ENCODE measurements around the gene AGMO. TPM values are rescaled to one million over a fixed set of nuclear protein-coding genes. Genes with fewer than 3 reads are reported as not detected.

AGMO gene
- total and polyA plus RNA-seq, 2 donors (not counting 1 experiment from before 2014, with no cell fraction given), result not detected

- H3K27me3 ChIP-seq (replicated peaks in 1 of 4; ENCODE audit: control extremely low read depth in 1 of 4, control insufficient read depth in 3 of 4, insufficient read depth in 4 of 4, low read length in 3 of 4), result no peaks in the 10 kb centered on the region
- intact Hi-C loops (cut with micrococcal nuclease), result no loop called here
- no peaks in the 10 kb centered on the region for H3K79me2 ChIP-seq (ENCODE audit: control insufficient read depth, insufficient read depth, low read length)
- no peak overlapping the region for H3K27ac ChIP-seq (ENCODE audit: low read length in 2 of 2)
- DNase-seq (no peak), ATAC-seq (ENCODE audit: low read depth) (no peak)
- CTCF ChIA-PET, result no interaction called here
- no peaks in the 10 kb centered on the region for H3K36me3 ChIP-seq (replicated peaks in 1 of 2; ENCODE audit: control extremely low read depth in 1 of 2, control insufficient read depth in 1 of 2, extremely low read depth in 1 of 2, insufficient read depth in 2 of 2, low read length in 1 of 2)
- H3K9ac ChIP-seq (ENCODE audit: low read length), result no peak overlapping the region
- H3K4me1 ChIP-seq (ENCODE audit: control insufficient read depth in 2 of 2, insufficient read depth in 2 of 2, low read length in 2 of 2), result no peaks in the 10 kb centered on the region
- 80% methylated on average over 1 of the region's 6 CpGs for WGBS (ENCODE audit: insufficient coverage)
- H3K4me3 ChIP-seq (ENCODE audit: control extremely low read depth in 1 of 5, extremely low read depth in 1 of 5, insufficient read depth in 1 of 5, low read depth in 2 of 5, low read length in 4 of 5), result no peak overlapping the region
- no peaks in the 10 kb centered on the region for H3K9me3 ChIP-seq (ENCODE audit: control extremely low read depth in 1 of 3, control insufficient read depth in 2 of 3, insufficient read depth in 1 of 3, low read length in 2 of 3)
- TF ChIP-seq EZH2 (IDR thresholded peaks at IDR 0.05; ENCODE audit: borderline replicate concordance, insufficient read depth, low read depth, low read length, poor library complexity, severe bottlenecking), result no peak
- TF ChIP-seq, protein P1, sequence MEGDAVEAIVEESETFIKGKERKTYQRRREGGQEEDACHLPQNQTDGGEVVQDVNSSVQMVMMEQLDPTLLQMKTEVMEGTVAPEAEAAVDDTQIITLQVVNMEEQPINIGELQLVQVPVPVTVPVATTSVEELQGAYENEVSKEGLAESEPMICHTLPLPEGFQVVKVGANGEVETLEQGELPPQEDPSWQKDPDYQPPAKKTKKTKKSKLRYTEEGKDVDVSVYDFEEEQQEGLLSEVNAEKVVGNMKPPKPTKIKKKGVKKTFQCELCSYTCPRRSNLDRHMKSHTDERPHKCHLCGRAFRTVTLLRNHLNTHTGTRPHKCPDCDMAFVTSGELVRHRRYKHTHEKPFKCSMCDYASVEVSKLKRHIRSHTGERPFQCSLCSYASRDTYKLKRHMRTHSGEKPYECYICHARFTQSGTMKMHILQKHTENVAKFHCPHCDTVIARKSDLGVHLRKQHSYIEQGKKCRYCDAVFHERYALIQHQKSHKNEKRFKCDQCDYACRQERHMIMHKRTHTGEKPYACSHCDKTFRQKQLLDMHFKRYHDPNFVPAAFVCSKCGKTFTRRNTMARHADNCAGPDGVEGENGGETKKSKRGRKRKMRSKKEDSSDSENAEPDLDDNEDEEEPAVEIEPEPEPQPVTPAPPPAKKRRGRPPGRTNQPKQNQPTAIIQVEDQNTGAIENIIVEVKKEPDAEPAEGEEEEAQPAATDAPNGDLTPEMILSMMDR (IDR thresholded peaks at IDR 0.05), result no peak
- Mint-ChIP-seq H3K9me3 (ENCODE audit: insufficient read depth) (no peaks in the 10 kb centered on the region), H3K4me3 (no peak overlapping the region), H3K4me1 (no peaks in the 10 kb centered on the region), H3K27me3 (no peaks in the 10 kb centered on the region), H3K27ac (no peak overlapping the region)
- POLR2A ChIA-PET, result no interaction called here
- H3K4me2 ChIP-seq (replicated peaks; ENCODE audit: low read depth, low read length, poor library complexity, severe bottlenecking), result no peak overlapping the region
- no peak overlapping the region for H2AFZ ChIP-seq (ENCODE audit: insufficient read depth, low read depth, low read length, poor library complexity, severe bottlenecking)
- H4K20me1 ChIP-seq (ENCODE audit: control insufficient read depth, insufficient read depth, low read length, poor library complexity, severe bottlenecking), result no peaks in the 10 kb centered on the region
Observed at GRCh38 chr7:15459018-15459615, 102.7 kb downstream of the AGMO start.

- WGBS (ENCODE audit: insufficient coverage), result 67% methylated on average over 1 of the region's 3 CpGs
- Mint-ChIP-seq H3K9me3 (ENCODE audit: insufficient read depth) (peaks cover under 1% of the 10 kb centered on the region), H3K27me3 (no peaks in the 10 kb centered on the region), H3K27ac (no peak overlapping the region), H3K4me3 (no peak overlapping the region), H3K4me1 (no peaks in the 10 kb centered on the region)
- Histone ChIP-seq H3K27me3 (replicated peaks in 1 of 4; ENCODE audit: control extremely low read depth in 1 of 4, control insufficient read depth in 3 of 4, insufficient read depth in 4 of 4, low read length in 3 of 4) (no peaks in the 10 kb centered on the region), H3K79me2 (ENCODE audit: control insufficient read depth, insufficient read depth, low read length) (no peaks in the 10 kb centered on the region), H2AFZ (ENCODE audit: insufficient read depth, low read depth, low read length, poor library complexity, severe bottlenecking) (no peak overlapping the region), H4K20me1 (ENCODE audit: control insufficient read depth, insufficient read depth, low read length, poor library complexity, severe bottlenecking) (no peaks in the 10 kb centered on the region), H3K4me1 (ENCODE audit: control insufficient read depth in 2 of 2, insufficient read depth in 2 of 2, low read length in 2 of 2) (no peaks in the 10 kb centered on the region), H3K27ac (ENCODE audit: low read length in 2 of 2) (no peak overlapping the region), H3K4me3 (ENCODE audit: control extremely low read depth in 1 of 5, extremely low read depth in 1 of 5, insufficient read depth in 1 of 5, low read depth in 2 of 5, low read length in 4 of 5) (no peak overlapping the region), H3K4me2 (replicated peaks; ENCODE audit: low read depth, low read length, poor library complexity, severe bottlenecking) (no peak overlapping the region), H3K9ac (ENCODE audit: low read length) (no peak overlapping the region), H3K9me3 (ENCODE audit: control extremely low read depth in 1 of 3, control insufficient read depth in 2 of 3, insufficient read depth in 1 of 3, low read length in 2 of 3) (no peaks in the 10 kb centered on the region), H3K36me3 (replicated peaks in 1 of 2; ENCODE audit: control extremely low read depth in 1 of 2, control insufficient read depth in 1 of 2, extremely low read depth in 1 of 2, insufficient read depth in 2 of 2, low read length in 1 of 2) (no peaks in the 10 kb centered on the region)
- POLR2A ChIA-PET, result no interaction called here
- CTCF ChIA-PET, result no interaction called here
- ATAC-seq (ENCODE audit: low read depth) (no peak), DNase-seq (no peak)
- no peak for TF ChIP-seq EZH2 (IDR thresholded peaks at IDR 0.05; ENCODE audit: borderline replicate concordance, insufficient read depth, low read depth, low read length, poor library complexity, severe bottlenecking)
- TF ChIP-seq, protein P1 (IDR thresholded peaks at IDR 0.05), result no peak
- intact Hi-C loops (cut with micrococcal nuclease), result no loop called here
Observed at GRCh38 chr7:15457990-15458955, 103.5 kb downstream of the AGMO start.

Data from B cell (primary cell).